GF-D8 (cell line): ENCODE data around the gene GAK.

Experiments
- DNase-seq: peaks from one replicate; lab custom pipeline; 2025; lab: John Stamatoyannopoulos, UW

GAK gene

DNA sequence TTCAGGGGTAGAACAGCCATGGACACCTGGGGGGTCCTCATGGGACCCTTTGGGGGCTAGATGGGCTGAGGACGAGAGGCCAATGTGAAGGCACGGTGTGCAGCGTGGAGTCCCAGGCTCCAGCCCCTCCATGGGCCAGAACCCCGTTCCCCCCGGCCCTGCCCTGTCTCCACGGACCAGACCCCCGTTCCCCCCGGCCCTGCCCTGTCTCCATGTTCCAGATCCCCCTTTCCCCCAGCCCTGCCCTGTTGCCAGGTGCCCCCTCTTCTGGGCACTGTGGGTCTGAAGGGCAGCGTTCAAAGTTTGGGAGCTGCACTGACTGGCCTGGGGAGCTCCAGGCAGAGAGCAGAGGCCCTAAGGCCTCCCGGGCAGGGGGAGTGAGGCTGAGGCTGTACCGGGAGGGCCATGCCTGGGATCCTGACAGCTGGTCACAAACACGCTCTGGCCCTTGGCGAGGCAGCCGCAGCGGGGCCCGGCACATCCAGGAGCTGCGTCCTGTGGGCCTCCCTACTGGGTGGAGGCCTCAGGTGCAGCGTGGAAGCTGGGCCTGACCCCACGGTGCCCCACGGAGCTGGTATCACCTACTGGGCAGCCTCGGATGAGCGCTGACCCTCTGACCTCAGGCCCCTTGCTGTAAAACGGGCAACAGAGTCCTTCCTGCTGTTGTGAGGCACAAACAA lies 32.4 kb upstream of the GAK start:
- DNase-seq: no peak

DNA sequence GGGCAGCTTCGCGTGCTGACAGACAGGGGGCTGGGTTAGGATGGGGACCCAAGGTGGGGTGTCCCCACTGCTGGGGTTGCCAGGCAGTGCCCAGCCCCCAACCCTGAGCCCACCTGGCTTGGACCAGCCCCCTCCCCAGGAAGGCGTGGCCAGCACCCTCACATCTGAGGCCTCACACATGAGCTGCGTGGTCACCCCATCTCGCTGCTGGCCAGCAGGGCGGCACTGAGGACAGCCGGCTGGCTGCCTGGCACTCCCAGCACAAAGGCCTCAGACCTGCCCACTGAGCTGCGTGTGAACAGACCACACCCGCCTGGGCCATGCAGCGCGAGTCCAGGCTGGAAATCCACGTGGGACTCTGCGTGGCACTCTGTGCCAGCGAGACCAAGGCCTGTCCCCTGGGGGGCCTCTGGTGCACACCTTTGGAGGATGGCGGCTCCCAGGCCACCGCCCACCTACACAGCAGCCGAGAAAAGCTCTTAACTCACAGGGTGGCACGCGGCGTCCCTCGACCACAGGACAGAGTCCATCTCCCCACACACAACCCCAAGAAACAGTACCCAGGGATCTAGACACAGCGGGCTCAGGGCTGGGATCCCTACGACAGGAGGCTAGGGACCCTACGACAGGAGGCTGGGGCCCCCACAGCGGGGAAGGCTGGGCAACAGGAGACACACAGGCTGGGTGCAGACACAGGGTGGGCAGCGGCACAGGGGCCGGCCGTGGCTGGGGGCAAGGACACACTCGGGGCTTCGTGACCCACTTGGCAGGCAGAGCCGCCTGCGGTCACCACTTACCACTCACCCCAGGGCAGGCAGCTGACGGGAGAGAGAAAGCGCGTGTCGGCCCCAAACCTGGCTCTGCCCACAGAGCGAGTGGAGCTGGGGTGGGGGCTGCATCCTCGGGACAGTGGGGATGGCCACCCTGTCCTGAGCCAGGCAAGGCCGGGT lies 31.4 kb upstream of the GAK start:
- DNase-seq: no peak

DNA sequence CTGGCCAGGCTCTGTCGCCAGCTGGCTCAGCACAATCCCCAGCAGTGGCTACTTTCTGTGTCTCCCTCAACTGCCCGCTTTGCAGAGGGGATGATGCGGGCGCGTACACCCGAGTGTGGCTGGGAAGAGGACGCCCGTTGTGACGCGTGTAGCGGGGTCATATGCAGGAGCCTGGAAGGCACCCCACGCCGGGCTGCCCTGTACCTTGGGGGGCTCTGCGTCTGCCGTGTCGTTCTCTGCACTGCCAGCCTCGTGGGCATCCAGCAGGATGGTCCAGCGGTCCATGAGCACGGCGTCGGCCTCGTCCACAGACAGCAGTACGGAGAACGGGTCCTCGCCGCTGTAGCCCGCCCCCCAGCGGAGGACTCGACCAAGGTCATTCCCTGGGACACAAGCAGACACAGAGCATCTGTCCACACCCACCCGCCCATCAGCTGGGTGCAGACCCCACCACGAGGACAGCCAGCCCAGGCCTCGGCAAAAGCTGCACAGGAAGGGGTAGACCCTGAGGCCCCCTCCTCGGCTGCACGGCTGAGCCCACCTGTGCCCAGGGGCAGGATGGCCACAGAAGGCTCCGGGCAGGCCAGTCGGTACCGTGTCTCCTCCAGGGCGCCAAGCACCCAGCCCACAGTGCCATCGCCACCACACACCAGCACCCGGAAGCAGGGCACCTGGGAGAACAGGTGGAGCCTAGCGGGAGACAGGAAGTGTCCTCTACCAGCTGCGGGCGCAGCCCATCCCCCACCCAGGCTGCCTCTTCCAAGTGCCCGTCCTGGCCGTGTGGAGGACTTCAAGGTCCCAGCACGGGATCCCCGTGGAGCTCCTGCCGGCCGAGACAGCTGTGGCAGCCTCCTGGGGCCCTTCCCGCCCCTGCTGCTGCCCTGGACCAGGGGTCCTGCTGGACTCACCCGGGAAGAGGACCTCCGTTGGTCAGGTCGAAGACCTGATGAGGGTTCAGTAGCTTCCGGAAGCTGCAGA lies 30.4 kb upstream of the GAK start:
- no peak for DNase-seq

DNA sequence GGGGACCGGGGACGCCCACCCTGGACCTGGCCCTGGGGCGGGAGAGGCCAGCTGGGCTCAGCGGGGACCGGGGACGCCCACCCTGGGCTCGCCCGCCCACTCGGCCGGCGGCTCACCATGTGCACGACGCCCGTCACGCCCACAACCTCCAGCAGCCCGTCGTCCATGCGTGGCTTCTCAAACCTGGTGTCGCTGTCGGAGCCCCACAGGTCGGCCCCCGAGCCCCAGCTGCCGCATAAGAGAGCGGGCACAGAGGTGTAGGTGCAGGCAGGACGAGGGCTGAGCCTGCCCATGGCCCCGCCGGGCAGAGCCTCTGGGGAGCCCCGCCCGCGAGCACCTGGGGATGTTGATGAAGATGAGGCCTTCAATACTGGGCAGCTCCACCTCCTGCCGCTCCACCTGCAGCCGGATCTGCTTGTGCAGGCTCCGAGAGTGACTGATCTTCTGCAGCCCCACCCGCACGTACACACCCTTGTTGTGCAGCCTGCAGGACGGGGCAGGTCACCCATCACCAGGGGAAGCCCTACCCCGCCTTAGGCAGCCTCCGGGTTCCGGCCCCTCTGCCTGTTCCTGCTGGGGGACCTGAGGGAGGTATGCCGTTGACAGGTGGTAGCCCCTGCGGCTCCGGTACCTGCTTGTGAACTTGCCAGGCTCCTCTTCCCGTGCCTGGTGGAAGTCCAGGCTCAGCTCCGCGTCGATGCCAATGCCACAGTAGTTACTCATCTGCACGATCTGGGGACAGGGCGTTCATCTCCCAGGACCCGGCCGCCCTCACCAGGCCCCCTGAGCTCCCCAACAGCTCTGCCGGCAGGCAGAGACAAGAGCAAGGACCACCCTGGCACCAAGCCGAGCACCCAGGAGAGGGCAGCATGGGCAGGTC lies 29.5 kb upstream of the GAK start:
- DNase-seq: no peak

DNA sequence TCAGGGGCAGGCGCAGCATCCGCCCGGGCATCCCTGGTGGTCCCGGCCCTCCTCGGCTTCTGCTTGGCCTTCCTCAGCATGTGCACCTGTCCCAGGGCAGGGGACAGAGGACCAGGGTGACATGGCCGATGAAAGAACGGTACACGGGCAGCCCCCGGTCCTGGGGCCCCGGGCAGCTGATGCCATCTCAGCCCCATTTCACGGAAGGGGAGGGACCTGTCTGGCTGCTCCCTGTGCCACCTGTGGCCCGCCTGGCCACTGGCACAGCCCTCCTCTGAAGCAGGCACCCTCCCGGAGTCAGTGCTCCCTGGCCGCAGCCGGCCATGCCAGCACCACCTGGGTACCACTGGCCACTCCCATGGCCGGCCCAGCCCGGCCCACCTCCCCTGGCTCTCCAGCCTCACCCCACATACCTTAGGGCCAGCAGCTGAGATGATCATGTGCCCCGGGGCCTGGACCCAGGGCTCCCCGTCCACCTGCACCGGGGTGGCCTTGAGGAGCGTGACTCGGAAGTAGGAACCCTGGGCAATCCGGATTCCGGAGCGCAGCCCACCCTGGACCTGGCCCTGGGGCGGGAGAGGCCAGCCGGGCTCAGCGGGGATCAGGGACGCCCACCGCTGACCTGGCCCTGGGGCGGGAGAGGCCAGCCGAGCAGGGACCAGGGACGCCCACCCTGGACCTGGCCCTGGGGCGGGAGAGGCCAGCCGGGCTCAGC lies 28.7 kb upstream of the GAK start:
- DNase-seq: no peak

DNA sequence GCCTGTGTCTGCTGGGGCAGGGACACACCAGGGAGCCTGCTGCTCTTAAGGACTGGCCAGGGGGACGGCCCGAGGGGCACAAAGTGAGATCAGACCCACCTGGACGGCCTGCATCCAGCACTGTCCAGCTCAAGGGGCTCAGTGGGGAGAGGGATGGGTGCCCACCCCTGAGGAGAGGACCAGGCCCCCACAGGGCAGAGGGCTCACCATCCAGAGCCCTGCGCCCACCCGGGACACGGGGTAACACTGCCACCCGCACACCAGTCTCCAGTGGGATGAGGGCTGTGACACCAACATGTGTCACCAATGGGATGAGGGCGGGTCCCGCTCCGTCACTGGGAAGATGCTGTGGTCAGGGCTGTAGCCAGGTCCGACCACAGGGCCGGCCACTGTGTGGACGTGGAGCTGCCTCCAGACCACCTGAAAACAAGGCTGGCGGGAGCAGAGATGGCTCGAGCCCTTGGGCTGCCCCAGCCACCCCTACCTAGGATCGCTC lies 28.1 kb upstream of the GAK start:
- no peak for DNase-seq

DNA sequence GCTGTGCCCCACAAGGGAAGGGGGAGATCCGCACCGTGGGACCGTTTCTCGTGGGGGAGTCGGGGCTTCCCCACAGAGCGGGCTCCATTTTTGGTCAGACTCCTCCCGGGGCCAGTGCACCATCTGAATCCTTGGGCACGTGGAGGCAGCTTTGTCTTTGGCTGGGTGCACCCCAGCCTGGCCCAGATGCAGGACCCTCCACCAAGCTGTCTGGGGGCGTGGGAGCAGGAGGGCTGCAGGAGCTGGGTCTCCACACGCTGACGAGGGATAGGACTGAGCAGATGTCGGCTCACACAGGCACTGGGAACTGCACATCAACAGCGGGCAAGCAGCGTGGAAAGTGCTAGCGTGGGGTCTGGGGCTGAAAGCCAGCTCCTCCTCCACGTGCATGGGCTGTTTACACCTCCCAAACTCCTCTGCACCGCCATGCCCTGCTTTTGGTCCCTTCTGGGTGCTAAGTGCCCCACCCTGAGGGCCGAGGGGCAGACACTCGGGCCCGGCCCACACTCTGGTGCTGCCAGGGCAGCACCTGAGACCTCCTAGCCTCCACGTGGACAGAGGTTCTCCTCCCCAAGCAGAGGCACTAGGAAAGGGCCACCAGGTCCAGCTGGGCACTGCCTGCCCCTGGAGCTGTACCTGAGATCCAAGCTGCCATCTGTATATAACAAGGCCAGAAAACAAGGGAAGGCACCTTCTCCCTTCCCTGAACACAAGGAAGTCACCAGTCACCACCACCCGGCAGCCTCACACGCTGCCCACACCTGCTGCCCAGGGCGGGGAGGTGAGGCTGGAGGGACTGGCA lies 27.4 kb upstream of the GAK start:
- no peak for DNase-seq

DNA sequence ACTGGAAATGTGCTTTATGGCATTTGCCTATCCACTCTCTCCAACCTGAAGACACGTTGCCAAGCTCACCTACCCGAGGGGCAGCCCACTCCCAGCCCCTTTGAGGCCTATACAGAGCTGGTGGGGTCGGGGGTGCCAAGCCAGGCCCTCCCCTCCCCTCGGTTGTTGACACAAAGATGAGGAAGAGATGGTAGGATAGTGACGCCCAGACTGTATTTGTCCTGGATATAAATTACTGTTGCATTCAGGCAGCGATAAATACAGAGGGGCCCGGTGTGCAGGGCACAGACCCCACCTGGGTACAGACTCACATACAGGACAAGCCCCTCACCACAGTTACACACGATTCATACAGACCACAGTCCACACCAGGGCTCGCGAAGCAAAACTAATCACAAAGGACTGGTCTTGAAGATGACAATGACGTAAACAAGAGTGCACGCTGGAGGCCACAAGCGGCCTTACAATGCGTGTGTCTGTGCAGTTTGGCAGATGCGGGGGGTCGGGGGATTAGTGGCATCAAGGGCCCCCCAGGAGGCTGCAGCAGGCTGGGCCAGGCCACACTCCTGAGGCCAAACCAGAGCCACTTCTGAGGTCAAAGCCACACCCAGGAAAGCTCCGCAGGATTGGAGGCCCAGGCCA lies 26.7 kb upstream of the GAK start:
- no peak for DNase-seq

DNA sequence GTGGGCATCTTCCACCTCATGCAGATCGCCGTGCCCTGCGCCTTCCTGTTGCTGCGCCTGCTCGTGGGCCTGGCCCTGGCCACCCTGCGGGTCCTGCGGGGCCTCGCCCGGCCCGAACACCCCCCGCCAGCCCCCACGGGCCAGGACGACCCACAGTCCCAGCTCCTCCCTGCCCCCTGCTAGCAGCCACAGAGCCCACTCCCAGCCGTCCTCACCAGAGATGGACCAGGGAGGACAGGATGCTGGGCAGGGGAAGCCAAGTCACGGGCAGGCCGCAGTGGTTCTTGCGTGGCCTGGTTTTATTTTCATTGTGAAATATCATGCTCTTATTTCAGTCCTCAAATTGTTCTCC lies 26.2 kb upstream of the GAK start:
- no peak for DNase-seq

DNA sequence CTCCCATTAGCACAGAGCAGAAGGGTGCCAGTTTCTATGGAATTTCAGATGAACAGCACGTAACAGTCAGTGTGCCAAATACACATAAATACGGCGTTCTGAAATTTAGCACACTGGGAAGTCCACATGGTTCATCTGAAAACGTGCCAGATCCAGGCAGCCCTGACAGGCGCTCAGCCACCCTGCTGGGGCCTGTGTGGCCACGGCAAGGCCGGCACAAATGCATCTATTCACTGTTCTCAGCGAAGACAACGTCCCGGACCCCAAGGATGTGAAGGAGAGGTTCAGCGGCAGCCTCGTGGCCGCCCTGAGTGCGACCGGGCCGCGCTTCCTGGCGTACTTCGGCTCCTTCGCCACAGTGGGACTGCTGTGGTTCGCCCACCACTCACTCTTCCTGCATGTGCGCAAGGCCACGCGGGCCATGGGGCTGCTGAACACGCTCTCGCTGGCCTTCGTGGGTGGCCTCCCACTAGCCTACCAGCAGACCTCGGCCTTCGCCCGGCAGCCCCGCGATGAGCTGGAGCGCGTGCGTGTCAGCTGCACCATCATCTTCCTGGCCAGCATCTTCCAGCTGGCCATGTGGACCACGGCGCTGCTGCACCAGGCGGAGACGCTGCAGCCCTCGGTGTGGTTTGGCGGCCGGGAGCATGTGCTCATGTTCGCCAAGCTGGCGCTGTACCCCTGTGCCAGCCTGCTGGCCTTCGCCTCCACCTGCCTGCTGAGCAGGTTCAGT lies 25.6 kb upstream of the GAK start:
- no peak for DNase-seq

DNA sequence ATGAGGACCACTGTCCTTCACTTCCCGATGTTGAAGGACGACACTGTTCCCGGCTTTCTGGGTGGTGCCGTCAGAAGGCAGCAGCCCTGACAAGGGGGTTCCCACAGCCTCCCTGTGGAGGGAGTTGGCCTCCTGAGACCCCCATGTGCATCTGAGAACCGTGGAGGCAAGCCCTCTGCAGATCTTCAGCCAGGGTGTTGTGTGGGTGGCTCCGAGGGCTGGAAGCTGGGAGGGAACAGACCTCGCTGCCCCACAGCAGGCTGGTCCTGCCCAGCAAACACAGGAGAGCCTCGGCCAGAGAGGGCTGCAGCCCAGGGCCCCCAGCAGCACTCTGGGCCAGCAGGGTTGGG lies 25.1 kb upstream of the GAK start:
- DNase-seq: no peak

DNA sequence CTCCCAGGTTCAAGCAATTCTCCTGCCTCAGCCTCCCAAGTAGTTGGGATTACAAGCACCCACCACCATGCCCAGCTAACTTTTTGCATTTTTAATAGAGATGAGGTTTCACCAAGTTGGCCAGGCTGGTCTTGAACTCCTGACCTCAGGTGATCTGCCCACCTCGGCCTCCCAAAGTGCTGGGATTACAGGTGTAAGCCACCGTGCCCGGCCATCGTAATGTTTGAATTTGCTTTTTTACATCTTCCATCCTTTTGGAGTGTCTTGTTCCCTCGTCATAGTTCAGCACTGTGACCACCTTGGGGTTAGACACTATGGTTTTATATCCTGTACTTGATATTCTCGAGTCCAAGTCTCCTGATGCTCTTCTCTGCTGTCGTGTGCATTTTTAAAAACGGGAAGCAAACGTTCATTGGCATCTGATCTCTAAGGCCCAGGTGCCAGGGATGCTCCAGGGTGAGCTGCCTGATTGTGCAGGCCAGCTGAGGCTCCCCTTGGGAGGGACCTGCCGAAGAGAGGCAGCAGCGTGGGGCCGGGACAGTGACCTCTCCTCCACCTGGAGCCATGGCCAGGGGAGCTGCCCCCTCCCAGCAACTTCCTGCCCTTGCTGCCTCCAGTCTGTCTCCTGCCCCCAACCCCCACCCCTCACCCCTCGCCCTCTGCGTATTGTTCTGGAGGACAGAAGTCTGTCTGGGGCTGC lies 24.6 kb upstream of the GAK start:
- DNase-seq: no peak

DNA sequence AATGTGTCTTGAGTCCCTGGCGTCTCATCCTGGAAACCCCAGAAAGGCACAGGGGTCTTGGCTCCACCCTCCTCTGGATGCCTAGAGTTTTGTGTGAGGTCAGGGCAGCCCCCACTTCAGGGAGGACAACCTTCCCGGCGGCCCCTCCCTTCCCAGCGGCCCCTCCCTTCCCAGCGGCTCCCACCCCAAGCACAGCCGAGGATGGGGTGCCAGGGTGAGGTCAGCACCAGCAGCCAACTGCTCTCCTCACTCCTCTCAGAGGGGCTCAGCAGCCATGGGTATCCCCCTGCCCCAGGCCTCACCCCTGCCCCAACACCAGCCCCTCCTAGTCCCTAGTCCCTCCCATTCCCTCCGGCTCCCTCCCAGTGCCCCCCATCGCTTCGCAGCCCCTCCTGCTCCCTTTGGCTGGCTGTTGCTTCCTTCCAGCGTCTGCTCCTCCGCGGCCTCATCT lies 23.8 kb upstream of the GAK start:
- no peak for DNase-seq

DNA sequence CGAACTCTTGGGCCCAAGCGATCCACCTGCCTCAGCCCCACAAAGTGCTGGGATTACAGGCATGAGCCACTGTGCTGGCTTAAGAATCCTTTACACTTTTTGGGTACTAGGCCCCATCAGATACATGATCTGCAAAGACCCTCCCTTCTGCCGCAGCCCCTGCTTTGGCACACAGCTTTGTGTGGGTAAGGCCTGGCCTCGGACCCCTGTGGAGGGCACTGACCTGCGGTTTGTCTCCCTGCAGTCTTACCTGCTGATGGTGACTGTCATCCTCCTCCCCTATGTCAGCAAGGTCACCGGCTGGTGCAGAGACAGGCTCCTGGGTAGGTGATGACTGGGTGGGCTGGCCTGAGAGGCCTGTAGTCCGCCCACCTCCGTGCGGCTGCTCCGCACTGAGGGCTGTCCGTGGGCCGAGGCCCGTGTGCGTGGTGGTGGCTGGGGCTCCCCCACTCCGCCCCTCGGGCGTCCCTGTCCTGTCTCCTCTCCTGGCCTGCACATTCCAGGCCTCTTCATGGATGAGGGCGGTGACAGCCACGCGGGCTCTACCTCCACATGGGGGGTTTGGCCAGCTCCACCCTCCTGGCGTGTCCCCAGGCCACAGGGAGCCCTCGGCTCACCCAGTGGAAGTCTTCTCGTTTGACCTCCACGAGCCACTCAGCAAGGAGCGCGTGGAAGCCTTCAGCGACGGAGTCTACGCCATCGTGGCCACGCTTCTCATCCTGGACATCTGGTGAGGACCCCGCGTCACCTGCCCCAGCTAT lies 23.2 kb upstream of the GAK start:
- DNase-seq: no peak

DNA sequence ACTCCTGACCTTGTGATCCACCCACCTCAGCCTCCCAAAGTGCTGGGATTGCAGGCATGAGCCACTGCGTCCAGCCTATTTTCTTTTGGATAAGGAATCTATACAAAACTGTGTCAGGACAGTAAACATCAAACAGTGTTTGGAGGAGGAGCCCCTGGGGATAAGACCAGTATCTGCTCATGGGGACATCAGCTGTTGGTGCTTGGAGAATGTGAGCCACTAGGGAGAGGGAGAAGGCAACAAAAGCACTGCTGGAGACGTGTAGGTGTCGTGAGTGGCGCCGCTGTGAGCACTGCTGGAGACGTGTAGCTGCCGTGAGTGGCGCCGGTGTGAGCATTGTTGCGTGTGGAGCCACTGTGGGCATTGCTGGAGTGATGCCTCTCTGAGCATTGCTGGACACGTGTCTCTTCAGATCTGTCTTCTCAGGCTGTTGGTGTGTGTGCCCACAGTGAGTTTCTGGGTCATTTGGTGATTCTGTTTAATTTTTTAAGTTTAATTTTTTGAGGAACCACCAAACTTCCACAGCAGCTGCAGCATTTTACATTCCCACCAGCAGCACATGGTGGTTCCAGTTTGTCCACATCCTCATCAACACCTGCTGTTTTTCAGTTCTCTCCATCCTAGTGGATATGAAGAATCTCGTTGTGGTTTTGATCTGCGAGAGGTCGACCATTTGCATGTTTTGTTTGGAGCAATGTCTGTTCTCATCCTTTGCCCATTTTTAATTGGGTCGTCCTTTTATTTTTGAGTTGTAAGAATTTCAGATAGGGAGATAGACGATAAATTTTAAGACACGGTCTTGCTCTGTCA lies 22.3 kb upstream of the GAK start:
- DNase-seq: no peak

DNA sequence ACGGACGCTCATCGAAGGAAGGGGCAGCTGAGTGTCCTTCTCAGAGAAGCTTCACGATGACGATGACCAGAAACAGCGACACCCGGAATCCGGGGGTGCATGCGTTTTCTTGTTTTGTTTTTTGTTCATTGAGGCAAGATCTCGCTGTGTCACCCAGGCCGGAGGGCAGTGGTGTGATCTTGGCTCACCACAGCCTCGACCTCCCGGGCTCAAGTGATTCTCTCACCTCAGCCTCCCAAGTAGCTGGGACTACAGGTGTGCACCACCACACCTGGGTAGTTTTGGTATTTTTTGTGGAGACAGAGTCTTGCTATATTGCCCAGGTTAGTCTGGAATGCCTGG lies 21.4 kb upstream of the GAK start:
- no peak for DNase-seq
